HG02759 (cell line): ENCODE results near the gene DDX59.

Source experiments
- ATAC-seq: cut with Tn5 transposase; IDR thresholded peaks from one replicate; pipeline ENCODE4 v1.9.1; 2021; ENCODE audit warnings: mild to moderate bottlenecking, moderate library complexity; ENCODE audit not compliant: unreplicated experiment

Gene DDX59

DNA sequence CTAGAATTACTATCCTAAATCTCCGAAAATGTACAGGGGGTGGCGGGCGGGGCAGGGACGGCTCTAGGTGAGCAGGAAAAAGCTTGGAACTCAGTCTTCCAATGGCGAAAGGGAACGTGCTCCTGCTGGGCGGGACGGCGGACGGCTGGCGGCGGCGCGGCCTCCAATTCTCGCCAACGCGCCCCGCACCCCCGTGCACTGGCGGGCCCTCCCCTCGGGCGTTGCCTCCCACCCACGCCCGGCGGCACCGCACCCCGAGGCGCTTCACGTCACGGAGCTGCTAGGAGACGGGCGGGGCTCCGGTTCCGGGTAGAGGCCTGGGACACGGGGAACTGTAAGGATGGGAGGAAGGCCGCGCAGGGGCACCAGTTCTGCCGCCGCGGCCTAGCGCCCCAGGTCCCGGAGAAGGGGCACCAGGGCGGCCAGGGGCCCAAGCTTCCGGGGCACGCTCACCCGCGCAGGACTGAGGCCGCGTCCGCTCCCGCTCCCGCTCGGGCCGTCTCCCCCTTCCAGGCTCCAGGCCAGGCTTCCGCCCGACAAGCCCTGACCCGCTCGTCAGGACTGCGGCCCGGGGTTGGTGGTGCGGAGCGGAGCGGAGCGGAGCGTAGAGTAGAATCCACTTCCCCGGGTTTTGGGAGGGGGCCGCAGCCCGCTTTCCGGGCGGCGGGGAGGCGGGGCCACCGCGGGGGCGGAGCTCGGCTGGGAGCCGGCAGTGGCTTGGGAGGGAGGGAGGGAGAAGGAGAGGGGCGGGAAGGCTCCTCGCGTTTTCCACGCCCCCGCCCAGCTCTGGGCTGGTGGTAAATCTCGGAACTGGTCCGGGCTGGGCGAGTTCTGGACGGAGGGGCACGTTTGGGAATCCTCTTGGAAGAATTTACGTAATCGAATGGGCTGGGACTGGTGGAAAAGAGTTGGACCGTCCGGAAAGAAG is at the start of gene DDX59:
Gene DDX59 (minus strand): TSS at position 594 of the 928 bp plus-strand sequence. CDS start 3,167 bp downstream, outside the sequence.
- ATAC-seq = peak; percentile 87

GRCh38 chr1:200714504-200715187 is 44.9 kb upstream of the DDX59 start:
- ATAC-seq = no peak

DNA sequence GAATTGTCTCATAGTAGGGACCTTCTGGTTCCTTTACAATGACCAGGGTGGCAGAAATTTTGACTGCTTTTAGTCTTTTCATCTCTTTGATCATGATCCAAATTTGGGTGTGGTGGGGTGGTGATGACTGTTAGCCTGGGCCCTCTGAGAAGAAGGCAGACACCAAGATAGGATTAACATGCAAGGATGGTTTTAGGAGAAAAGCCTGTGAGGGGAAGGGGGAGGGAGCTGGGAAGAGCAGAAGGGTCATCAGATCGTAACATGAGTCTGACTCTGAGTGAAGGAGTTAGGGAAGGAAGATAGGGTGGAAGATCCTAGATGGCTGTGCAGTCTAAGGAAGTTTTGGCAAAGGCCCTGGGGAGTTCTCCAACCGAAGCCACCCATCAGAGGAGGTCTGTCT is 40.5 kb upstream of the DDX59 start:
- no peak for ATAC-seq

GRCh38 chr1:200708769-200709168 is 39.1 kb upstream of the DDX59 start:
- no peak for ATAC-seq

- ATAC-seq = no peak
Measured at GRCh38 chr1:200708161-200708560, 38.5 kb upstream of the DDX59 start.

DNA sequence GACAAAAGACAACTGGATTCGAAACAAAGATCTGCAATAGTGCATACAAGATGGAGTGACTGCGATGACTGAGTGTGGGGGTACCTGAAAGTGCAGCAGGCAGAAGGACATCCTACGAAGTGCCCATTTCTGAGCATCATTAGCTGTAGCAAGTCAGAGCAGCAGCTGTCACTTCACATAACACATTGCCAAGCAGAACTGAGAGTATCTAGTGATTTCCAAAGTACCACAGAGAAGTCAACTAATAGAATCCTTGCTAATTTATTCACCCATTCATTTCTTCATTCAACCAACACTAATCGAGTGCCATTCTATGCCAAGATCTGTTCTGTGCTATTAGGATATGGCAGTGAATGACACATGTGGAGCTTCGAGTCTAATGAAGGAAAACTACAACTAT is 37.4 kb upstream of the DDX59 start:
- no peak for ATAC-seq

GRCh38 chr1:200706111-200706814 is 36.6 kb upstream of the DDX59 start:
- ATAC-seq = no peak

GRCh38 chr1:200704986-200705500 is 35.3 kb upstream of the DDX59 start:
- ATAC-seq = no peak

DNA sequence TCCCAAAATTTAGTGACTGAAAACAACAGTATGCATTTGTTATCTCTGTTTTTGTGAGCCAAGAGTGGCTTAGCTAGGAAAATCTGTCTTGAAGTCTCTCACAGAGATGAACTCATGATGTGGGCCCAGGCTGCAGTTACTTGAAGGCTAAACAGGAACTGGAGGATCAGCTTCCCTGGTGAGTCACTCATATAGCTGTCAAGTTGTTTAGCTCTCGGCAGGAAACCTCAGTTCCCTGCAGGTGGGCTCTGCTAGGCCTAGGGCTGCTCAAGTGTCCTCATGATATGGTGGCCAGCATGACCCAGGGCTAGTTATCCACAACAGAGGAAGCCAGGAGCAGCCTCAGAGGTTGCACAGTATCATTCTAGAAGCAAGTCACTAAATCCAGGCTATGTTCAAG is 30.2 kb upstream of the DDX59 start:
- ATAC-seq = no peak

GRCh38 chr1:200694738-200695137 is 25.0 kb upstream of the DDX59 start:
- no peak for ATAC-seq

GRCh38 chr1:200693327-200693726 is 23.6 kb upstream of the DDX59 start:
- no peak for ATAC-seq

DNA sequence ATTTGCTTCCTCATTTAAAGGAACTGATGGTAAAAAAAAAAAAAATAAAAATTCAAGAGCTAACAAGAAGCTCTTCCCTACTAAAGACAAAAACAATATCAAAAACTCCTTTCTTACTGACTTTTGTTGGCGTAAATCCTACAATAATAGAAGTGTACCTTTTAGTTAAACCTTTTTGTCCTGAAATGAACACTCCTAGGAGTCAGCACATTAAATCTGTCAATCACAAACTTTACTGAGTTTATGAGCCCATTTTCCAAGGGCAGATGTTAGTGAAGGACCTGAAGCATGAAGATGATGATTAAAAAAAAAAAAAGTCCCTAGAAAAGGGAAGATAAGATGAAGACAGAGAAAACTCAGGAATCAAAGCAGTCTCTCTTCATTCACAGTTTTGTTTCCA is 22.6 kb upstream of the DDX59 start:
- no peak for ATAC-seq

- ATAC-seq = no peak
Measured at GRCh38 chr1:200686620-200687019, 16.9 kb upstream of the DDX59 start.

- no peak for ATAC-seq
Measured at GRCh38 chr1:200684015-200684414, 14.3 kb upstream of the DDX59 start.

- ATAC-seq = no peak
Measured at GRCh38 chr1:200683298-200683697, 13.6 kb upstream of the DDX59 start.

DNA sequence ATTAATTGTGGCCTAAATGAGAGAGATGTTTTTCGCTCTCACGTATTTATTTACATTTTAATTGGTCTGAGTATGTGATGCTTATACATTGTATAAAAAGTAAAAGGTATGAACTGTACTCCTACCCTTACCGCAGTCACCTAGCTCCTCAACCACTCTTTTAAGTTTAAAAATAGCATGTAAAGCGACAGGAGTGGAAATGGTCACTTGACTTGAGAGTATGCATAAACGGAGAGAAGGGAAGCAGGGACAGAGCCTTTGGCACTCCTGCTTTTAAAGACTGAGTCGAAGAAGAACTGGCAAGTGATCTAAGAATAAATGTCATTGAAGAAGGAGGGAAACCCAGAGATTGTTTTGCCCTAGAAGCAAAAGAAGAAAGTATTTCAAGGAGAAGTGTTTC is 11.5 kb upstream of the DDX59 start:
- no peak for ATAC-seq

- ATAC-seq = no peak
Measured at GRCh38 chr1:200676829-200677228, 7.1 kb upstream of the DDX59 start.

- ATAC-seq = no peak
Measured at GRCh38 chr1:200675588-200675852, 5.8 kb upstream of the DDX59 start.

- ATAC-seq = no peak
Measured at GRCh38 chr1:200674838-200675587, 5.3 kb upstream of the DDX59 start.

GRCh38 chr1:200673952-200674823 is 4.5 kb upstream of the DDX59 start:
- no peak for ATAC-seq
